Mesangial cell (primary cell): ENCODE data around the gene FAM83F. TPM values are rescaled to one million over a fixed set of nuclear protein-coding genes. Genes with fewer than 3 reads are reported as not detected.

Source experiments
- total RNA-seq: library from RNA; depleted of rRNA; stranded (reverse); fragments of >200 nt; gene quantifications from 2 replicates; pipeline ENCODE4 v1.2.3, GENCODE V29; 2015

FAM83F gene
- total RNA-seq, result 0.16 and 0.38 TPM in 2 replicates

DNA sequence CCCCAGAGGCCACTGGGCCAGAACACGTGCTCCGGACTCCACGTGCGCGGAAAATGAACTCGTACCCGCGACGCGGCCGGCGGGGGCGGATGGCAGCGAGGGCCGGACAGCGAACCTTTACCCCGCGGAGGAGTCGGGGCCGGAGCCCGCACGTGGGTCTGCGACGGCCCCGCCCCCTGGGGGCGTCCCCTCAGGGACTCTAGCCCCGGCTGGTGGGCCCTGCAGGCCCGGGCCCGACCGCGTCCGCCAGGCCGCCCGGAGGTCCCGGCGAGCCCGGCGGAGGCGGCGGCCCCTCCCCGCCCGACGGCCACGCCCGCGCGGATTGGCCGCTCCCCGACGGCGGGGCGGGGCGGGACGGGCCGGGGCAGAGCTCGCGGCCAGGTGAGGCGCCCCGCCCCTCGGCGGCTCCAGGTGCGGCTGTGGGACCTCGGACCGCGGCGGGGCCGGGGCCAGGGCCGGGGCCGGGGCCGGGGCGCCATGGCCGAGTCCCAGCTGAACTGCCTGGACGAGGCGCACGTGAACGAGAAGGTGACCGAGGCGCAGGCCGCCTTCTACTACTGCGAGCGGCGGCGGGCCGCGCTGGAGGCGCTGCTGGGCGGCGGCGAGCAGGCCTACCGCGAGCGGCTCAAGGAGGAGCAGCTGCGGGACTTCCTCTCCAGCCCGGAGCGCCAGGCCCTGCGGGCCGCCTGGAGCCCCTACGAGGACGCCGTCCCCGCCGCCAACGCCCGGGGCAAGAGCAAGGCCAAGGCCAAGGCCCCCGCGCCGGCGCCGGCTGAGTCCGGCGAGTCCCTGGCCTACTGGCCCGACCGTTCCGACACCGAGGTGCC, at the start of gene FAM83F:
Gene FAM83F (plus strand): TSS at position 389 of the 827 bp plus-strand sequence. CDS start 89 bp downstream, at position 478.

DNA sequence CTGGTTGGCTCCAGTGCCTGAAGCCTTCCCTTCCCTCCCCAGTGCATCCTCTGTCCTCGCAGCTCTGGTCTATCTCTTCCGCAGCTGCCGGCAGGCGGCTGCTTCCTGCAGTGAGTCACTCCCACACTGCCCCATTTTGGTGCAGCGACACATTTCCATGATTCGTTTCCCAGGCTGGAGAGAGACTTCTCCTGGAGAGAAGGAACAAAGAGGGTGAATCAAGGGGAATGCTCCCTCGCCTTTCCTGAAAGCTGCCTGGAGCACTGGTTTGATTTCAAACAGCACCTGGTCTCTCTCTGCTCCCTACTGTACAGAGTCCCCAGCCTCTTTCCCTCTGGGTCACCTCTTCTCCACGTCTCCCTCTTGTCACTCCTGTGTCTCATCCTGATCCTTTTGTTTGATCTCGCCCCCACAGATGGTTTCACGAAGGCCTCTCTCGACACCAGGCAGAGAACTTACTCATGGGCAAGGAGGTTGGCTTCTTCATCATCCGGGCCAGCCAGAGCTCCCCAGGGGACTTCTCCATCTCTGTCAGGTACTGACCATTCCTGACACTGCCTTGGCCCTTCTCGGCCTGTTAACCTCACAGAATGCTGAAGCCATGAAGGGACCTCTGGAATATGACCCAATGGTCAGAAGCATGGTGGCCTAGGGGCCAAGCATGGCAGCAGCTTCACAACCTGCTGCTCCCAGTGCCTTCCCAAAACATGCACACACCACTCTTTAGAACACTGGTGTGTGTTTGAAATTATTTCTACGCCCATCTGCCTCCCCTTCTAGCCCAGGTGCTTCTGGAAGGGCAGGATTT, 34.9 kb upstream of the FAM83F start, which contains the start of gene TMA7B:
Gene TMA7B (plus strand): TSS at position 758 of the 808 bp plus-strand sequence. CDS start 3,978 bp downstream, outside the sequence.

Other genes starting within 250 kb of the FAM83F start
- gene ENTHD1, start 101.2 kb upstream of the FAM83F start, total RNA-seq, result not detected in 2 replicates
- gene GRAP2, start 93.9 kb upstream of the FAM83F start, total RNA-seq, result 2.9 TPM in 1 of 2 replicates, not detected in the other
- gene TMA7B, start 34.6 kb upstream of the FAM83F start, total RNA-seq, result not detected in 2 replicates
- 10.8 and 20.4 TPM in 2 replicates for gene TNRC6B, start 183.0 kb downstream of the FAM83F start, total RNA-seq